Measurements from ENCODE around the gene GLRX5. TPM values are rescaled to one million over a fixed set of nuclear protein-coding genes. Genes with fewer than 3 reads are reported as not detected.

The GLRX5 gene
- total RNA-seq, 1 experiment from 2014 or later: 72.8 TPM

DNA sequence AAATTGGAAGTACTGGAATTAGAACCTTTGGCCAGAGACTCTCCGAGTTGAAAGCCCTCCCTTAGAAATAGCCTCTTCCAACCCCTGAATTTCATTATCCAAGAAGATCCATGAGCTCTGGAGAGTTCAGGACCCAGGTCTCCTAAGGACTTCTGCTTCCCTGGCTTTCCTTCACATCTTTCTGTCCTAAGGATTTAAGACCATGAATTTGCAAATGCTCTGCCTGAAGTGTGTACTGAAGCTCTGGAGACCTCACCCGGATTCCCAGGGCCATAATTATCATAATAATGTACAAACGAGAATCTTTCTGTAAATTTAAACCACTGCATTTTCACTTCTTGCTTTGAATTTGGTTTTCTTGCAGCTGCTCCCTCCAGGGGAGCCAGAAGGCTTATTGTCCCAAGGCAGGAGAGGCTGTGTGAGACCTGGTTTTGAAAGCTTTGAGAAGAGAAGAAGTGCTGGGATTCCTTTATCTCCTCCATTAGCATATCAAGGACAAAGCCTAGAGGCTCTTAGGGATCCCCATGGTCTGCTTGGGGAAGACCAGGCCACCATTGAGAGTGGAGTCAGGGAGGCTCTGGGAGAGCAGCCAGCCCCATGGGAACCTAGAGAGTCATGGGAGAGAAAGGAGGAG, 41.1 kb downstream of the GLRX5 start (continued):
- TF ChIP-seq FOXJ3 (CRISPR knock-in tag; IDR thresholded peaks at IDR 0.05; ENCODE audit: borderline replicate concordance) (no peak), KAT7 (CRISPR knock-in tag; IDR thresholded peaks at IDR 0.05; ENCODE audit: borderline replicate concordance) (no peak), PRRX2 (CRISPR knock-in tag; IDR thresholded peaks at IDR 0.05) (0 out of 2 replicates have a peak, but pooled peaks have one; percentile 80), E2F4 (CRISPR knock-in tag; IDR thresholded peaks at IDR 0.05; ENCODE audit: borderline replicate concordance, low read depth) (no peak), GRHL2 (CRISPR knock-in tag; IDR thresholded peaks at IDR 0.05; ENCODE audit: insufficient replicate concordance, severe bottlenecking) (no peak), PREB (CRISPR knock-in tag; IDR thresholded peaks at IDR 0.05; ENCODE audit: borderline replicate concordance) (no peak), ZNF232 (CRISPR knock-in tag; IDR thresholded peaks at IDR 0.05) (no peak), HMGXB4 (CRISPR knock-in tag; IDR thresholded peaks at IDR 0.05) (no peak), FOXK1 (CRISPR knock-in tag; IDR thresholded peaks at IDR 0.05) (no peak), CBFB (CRISPR knock-in tag; IDR thresholded peaks at IDR 0.05; ENCODE audit: low read depth) (no peak), NR1H2 (CRISPR knock-in tag; IDR thresholded peaks at IDR 0.05) (no peak), IRF2 (CRISPR knock-in tag; IDR thresholded peaks at IDR 0.05; ENCODE audit: borderline replicate concordance, low read depth) (no peak), MAX (CRISPR knock-in tag; IDR thresholded peaks at IDR 0.05) (no peak), CREM (CRISPR knock-in tag; IDR thresholded peaks at IDR 0.05) (no peak), TEAD1 (CRISPR knock-in tag; IDR thresholded peaks at IDR 0.05) (no peak), ZMAT4 (CRISPR knock-in tag; IDR thresholded peaks at IDR 0.05) (no peak), GTF2I (CRISPR knock-in tag; conservative IDR thresholded peaks at IDR 0.05) (no peak; the same call in 1 of the 2 replicates), JUN (CRISPR knock-in tag; IDR thresholded peaks at IDR 0.05) (no peak), SMAD4 (CRISPR knock-in tag; IDR thresholded peaks at IDR 0.05) (no peak), ZNF423 (CRISPR knock-in tag; IDR thresholded peaks at IDR 0.05) (peak; percentile 92), MXD4 (CRISPR knock-in tag; IDR thresholded peaks at IDR 0.05; ENCODE audit: borderline replicate concordance) (peak; percentile 8; the same call in 1 of the 2 replicates), HMGA2 (CRISPR knock-in tag; IDR thresholded peaks at IDR 0.05) (no peak), ZBTB21 (CRISPR knock-in tag; IDR thresholded peaks at IDR 0.05; ENCODE audit: borderline replicate concordance) (no peak), SP1 (CRISPR knock-in tag; conservative IDR thresholded peaks at IDR 0.05) (peak; percentile 39; the same call in 1 of the 2 replicates), IRF1 (CRISPR knock-in tag; IDR thresholded peaks at IDR 0.05) (no peak)
- TF ChIP-seq, protein P1, sequence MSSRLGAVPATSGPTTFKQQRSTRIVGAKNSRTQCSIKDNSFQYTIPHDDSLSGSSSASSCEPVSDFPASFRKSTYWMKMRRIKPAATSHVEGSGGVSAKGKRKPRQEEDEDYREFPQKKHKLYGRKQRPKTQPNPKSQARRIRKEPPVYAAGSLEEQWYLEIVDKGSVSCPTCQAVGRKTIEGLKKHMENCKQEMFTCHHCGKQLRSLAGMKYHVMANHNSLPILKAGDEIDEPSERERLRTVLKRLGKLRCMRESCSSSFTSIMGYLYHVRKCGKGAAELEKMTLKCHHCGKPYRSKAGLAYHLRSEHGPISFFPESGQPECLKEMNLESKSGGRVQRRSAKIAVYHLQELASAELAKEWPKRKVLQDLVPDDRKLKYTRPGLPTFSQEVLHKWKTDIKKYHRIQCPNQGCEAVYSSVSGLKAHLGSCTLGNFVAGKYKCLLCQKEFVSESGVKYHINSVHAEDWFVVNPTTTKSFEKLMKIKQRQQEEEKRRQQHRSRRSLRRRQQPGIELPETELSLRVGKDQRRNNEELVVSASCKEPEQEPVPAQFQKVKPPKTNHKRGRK (CRISPR knock-in tag; IDR thresholded peaks at IDR 0.05; ENCODE audit: borderline replicate concordance): no peak
- TF ChIP-seq, protein P2, sequence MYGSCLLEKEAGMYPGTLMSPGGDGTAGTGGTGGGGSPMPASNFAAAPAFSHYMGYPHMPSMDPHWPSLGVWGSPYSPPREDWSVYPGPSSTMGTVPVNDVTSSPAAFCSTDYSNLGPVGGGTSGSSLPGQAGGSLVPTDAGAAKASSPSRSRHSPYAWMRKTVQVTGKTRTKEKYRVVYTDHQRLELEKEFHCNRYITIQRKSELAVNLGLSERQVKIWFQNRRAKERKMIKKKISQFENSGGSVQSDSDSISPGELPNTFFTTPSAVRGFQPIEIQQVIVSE (CRISPR knock-in tag; IDR thresholded peaks at IDR 0.05; ENCODE audit: borderline replicate concordance): no peak
- TF ChIP-seq, protein P3, sequence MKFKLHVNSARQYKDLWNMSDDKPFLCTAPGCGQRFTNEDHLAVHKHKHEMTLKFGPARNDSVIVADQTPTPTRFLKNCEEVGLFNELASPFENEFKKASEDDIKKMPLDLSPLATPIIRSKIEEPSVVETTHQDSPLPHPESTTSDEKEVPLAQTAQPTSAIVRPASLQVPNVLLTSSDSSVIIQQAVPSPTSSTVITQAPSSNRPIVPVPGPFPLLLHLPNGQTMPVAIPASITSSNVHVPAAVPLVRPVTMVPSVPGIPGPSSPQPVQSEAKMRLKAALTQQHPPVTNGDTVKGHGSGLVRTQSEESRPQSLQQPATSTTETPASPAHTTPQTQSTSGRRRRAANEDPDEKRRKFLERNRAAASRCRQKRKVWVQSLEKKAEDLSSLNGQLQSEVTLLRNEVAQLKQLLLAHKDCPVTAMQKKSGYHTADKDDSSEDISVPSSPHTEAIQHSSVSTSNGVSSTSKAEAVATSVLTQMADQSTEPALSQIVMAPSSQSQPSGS (CRISPR knock-in tag; IDR thresholded peaks at IDR 0.05; ENCODE audit: borderline replicate concordance, low read depth): no peak
- TF ChIP-seq, protein P4, sequence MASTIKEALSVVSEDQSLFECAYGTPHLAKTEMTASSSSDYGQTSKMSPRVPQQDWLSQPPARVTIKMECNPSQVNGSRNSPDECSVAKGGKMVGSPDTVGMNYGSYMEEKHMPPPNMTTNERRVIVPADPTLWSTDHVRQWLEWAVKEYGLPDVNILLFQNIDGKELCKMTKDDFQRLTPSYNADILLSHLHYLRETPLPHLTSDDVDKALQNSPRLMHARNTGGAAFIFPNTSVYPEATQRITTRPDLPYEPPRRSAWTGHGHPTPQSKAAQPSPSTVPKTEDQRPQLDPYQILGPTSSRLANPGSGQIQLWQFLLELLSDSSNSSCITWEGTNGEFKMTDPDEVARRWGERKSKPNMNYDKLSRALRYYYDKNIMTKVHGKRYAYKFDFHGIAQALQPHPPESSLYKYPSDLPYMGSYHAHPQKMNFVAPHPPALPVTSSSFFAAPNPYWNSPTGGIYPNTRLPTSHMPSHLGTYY (CRISPR knock-in tag; IDR thresholded peaks at IDR 0.05): peak; percentile 79

All from WTC11 (cell line).